Measurements from ENCODE around the gene PCDHA5. TPM values are rescaled to one million over a fixed set of nuclear protein-coding genes. Genes with fewer than 3 reads are reported as not detected.
"Not testable (repeated sequence)": the region's sequence is repeated elsewhere in the genome, so short reads cannot be mapped to it uniquely, and the experiment has no call there.

The PCDHA5 gene
- total RNA-seq (not detected), total RNA-seq (0 reads per million in 2 donors)

- no peaks in the 10 kb centered on the region for H3K4me1 Mint-ChIP-seq
- DNase-seq: no peak
- no peak within 1 kb of the TSS for H3K27ac Mint-ChIP-seq
- no peaks in the 10 kb centered on the region for H3K36me3 Mint-ChIP-seq (ENCODE audit: low read depth)
- ATAC-seq: no peak
- H3K27me3 Mint-ChIP-seq: no peaks in the 10 kb centered on the region
- no peaks in the 10 kb centered on the region for H3K9me3 ChIP-seq (ENCODE audit: control insufficient read depth, low read length, poor library complexity, severe bottlenecking)
- H3K4me3 Mint-ChIP-seq: no peak within 1 kb of the TSS
These were observed at the start of gene PCDHA5 for GRCh38 chr5:140821375-140822280. Gene PCDHA5 (plus strand): TSS chr5:140821613.

- H3K36me3 Mint-ChIP-seq (ENCODE audit: low read depth): peaks cover 3% of the 10 kb centered on the region
- H3K4me1 Mint-ChIP-seq: no peaks in the 10 kb centered on the region
- H3K9me3 ChIP-seq (ENCODE audit: control insufficient read depth, low read length, poor library complexity, severe bottlenecking): peaks cover 15% of the 10 kb centered on the region
- H3K27ac Mint-ChIP-seq: no peak overlapping the region
- no peaks in the 10 kb centered on the region for H3K27me3 Mint-ChIP-seq
- ATAC-seq (no peak), DNase-seq (no peak)
- no peak overlapping the region for H3K4me3 Mint-ChIP-seq
These were observed 40.9 kb upstream of the PCDHA5 start for GRCh38 chr5:140780512-140780911.

GRCh38 chr5:140785905-140786686 is 35.3 kb upstream of the PCDHA5 start, which contains the start of gene PCDHA1:
Gene PCDHA1 (plus strand): TSS chr5:140786140.
- Mint-ChIP-seq H3K4me1 (no peaks in the 10 kb centered on the region), H3K27me3 (peaks cover 16% of the 10 kb centered on the region), H3K27ac (no peak within 1 kb of the TSS), H3K4me3 (no peak within 1 kb of the TSS), H3K36me3 (ENCODE audit: low read depth) (peaks cover 3% of the 10 kb centered on the region)
- no peak for DNase-seq
- peaks cover 11% of the 10 kb centered on the region for H3K9me3 ChIP-seq (ENCODE audit: control insufficient read depth, low read length, poor library complexity, severe bottlenecking)
- ATAC-seq: no peak

- peaks cover 16% of the 10 kb centered on the region for H3K27me3 Mint-ChIP-seq
- not testable (repeated sequence) for DNase-seq; ATAC-seq; H3K36me3 Mint-ChIP-seq (ENCODE audit: low read depth); H3K4me3 Mint-ChIP-seq; H3K27ac Mint-ChIP-seq; H3K4me1 Mint-ChIP-seq; H3K9me3 ChIP-seq (ENCODE audit: control insufficient read depth, low read length, poor library complexity, severe bottlenecking)
These were observed 34.0 kb upstream of the PCDHA5 start for GRCh38 chr5:140787422-140787821.

- H3K36me3 Mint-ChIP-seq (ENCODE audit: low read depth); H3K27ac Mint-ChIP-seq; DNase-seq; H3K9me3 ChIP-seq (ENCODE audit: control insufficient read depth, low read length, poor library complexity, severe bottlenecking); H3K4me1 Mint-ChIP-seq; ATAC-seq; H3K4me3 Mint-ChIP-seq: not testable (repeated sequence)
- peaks cover 21% of the 10 kb centered on the region for H3K27me3 Mint-ChIP-seq
These were observed 33.4 kb upstream of the PCDHA5 start for GRCh38 chr5:140787849-140788504.

GRCh38 chr5:140791089-140791488 is 30.3 kb upstream of the PCDHA5 start:
- H3K27me3 Mint-ChIP-seq: peaks cover 24% of the 10 kb centered on the region

GRCh38 chr5:140794595-140795258 is 26.7 kb upstream of the PCDHA5 start, which contains the start of gene PCDHA2:
Gene PCDHA2 (plus strand): TSS chr5:140794852.
- DNase-seq (no peak), ATAC-seq (no peak)
- H3K27me3 Mint-ChIP-seq: peaks cover 13% of the 10 kb centered on the region
- H3K27ac Mint-ChIP-seq: no peak within 1 kb of the TSS
- no peaks in the 10 kb centered on the region for H3K4me1 Mint-ChIP-seq
- H3K9me3 ChIP-seq (ENCODE audit: control insufficient read depth, low read length, poor library complexity, severe bottlenecking): peaks cover 2% of the 10 kb centered on the region
- no peaks in the 10 kb centered on the region for H3K36me3 Mint-ChIP-seq (ENCODE audit: low read depth)
- H3K4me3 Mint-ChIP-seq: no peak within 1 kb of the TSS

More at GRCh38 chr5:140791089-140791488, 30.3 kb upstream of the PCDHA5 start:
- Mint-ChIP-seq H3K27ac (no peak overlapping the region), H3K4me3 (no peak overlapping the region), H3K36me3 (ENCODE audit: low read depth) (no peaks in the 10 kb centered on the region), H3K4me1 (no peaks in the 10 kb centered on the region)
- no peak for DNase-seq
- no peak for ATAC-seq
- H3K9me3 ChIP-seq (ENCODE audit: control insufficient read depth, low read length, poor library complexity, severe bottlenecking): peaks cover 2% of the 10 kb centered on the region

GRCh38 chr5:140795259-140795641 is 26.2 kb upstream of the PCDHA5 start:
- peaks cover 11% of the 10 kb centered on the region for H3K27me3 Mint-ChIP-seq
- H3K9me3 ChIP-seq (ENCODE audit: control insufficient read depth, low read length, poor library complexity, severe bottlenecking): peaks cover 2% of the 10 kb centered on the region
- DNase-seq (no peak), ATAC-seq (no peak)
- no peak overlapping the region for H3K27ac Mint-ChIP-seq
- no peaks in the 10 kb centered on the region for H3K36me3 Mint-ChIP-seq (ENCODE audit: low read depth)
- no peaks in the 10 kb centered on the region for H3K4me1 Mint-ChIP-seq
- no peak overlapping the region for H3K4me3 Mint-ChIP-seq

GRCh38 chr5:140796072-140796717 is 25.2 kb upstream of the PCDHA5 start:
- not testable (repeated sequence) for ATAC-seq; H3K36me3 Mint-ChIP-seq (ENCODE audit: low read depth); H3K4me3 Mint-ChIP-seq; H3K4me1 Mint-ChIP-seq; H3K9me3 ChIP-seq (ENCODE audit: control insufficient read depth, low read length, poor library complexity, severe bottlenecking); DNase-seq
- peaks cover 11% of the 10 kb centered on the region for H3K27me3 Mint-ChIP-seq
- peak overlapping the region; percentile 42 for H3K27ac Mint-ChIP-seq

GRCh38 chr5:140796718-140797095 is 24.7 kb upstream of the PCDHA5 start:
- Mint-ChIP-seq H3K4me1 (no peaks in the 10 kb centered on the region), H3K4me3 (no peak overlapping the region), H3K27ac (no peak overlapping the region), H3K27me3 (peaks cover 11% of the 10 kb centered on the region), H3K36me3 (ENCODE audit: low read depth) (no peaks in the 10 kb centered on the region)
- no peak for DNase-seq
- no peak for ATAC-seq
- H3K9me3 ChIP-seq (ENCODE audit: control insufficient read depth, low read length, poor library complexity, severe bottlenecking): peaks cover 2% of the 10 kb centered on the region

- Mint-ChIP-seq H3K4me3 (no peak within 1 kb of the TSS), H3K27ac (no peak within 1 kb of the TSS), H3K4me1 (no peaks in the 10 kb centered on the region), H3K36me3 (ENCODE audit: low read depth) (no peaks in the 10 kb centered on the region), H3K27me3 (peaks cover 9% of the 10 kb centered on the region)
- ATAC-seq: no peak
- DNase-seq: no peak
- peaks cover 4% of the 10 kb centered on the region for H3K9me3 ChIP-seq (ENCODE audit: control insufficient read depth, low read length, poor library complexity, severe bottlenecking)
These were observed 20.5 kb upstream of the PCDHA5 start, which contains the start of gene PCDHA3 for GRCh38 chr5:140800816-140801493. Gene PCDHA3 (plus strand): TSS chr5:140801057.

- Mint-ChIP-seq H3K4me1 (no peaks in the 10 kb centered on the region), H3K27me3 (peaks cover 12% of the 10 kb centered on the region), H3K27ac (no peak overlapping the region), H3K36me3 (ENCODE audit: low read depth) (no peaks in the 10 kb centered on the region), H3K4me3 (no peak overlapping the region)
- peaks cover 4% of the 10 kb centered on the region for H3K9me3 ChIP-seq (ENCODE audit: control insufficient read depth, low read length, poor library complexity, severe bottlenecking)
- no peak for DNase-seq
- ATAC-seq: no peak
These were observed 19.9 kb upstream of the PCDHA5 start for GRCh38 chr5:140801494-140801841.

Data from T-helper 17 cell (primary cell).